ENCODE measurements around the gene IL18. TPM values are rescaled to one million over a fixed set of nuclear protein-coding genes. Genes with fewer than 3 reads are reported as not detected.

IL18 gene
- total RNA-seq = 4.1 and 5.2 TPM in 2 replicates

DNA sequence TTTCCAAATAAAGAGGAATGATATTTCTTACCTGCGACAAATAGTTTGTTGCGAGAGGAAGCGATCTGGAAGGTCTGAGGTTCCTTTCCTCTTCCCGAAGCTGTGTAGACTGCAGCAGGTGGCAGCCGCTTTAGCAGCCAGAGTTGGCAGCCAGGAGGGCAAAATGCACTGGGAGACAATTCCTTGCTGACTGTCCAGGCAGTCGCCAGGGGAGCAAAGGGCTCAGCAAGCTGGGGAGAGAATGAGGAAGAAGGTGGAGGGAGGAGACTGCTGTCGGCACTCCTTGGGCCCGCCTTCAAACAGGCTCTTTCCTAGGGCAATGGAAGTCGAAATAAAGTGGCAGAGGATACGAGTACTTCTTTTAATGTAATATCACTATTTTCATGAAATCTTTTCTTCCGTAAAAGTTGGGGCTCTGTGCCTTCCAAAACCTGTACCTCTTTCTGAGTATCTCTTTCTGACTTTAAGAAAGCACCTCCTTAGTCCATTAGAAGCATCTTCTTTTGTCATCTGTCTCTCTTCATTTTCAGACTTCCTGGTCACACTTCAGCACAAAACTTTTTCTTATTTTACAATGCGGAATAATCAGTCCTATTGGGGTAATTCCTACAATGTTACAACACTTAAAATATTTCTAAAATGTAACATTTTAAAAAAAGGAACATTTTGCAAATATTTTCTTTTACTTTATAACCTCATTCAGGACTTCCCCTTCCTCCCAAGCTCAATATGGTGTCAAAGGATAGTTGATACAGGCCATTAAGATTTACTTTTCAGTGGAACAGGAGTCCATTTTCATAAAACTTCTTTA lies at the start of gene IL18:
TSS of gene IL18 (minus strand) at position 220 of the 811 bp plus-strand sequence. CDS start 9,041 bp downstream, outside the sequence.

DNA sequence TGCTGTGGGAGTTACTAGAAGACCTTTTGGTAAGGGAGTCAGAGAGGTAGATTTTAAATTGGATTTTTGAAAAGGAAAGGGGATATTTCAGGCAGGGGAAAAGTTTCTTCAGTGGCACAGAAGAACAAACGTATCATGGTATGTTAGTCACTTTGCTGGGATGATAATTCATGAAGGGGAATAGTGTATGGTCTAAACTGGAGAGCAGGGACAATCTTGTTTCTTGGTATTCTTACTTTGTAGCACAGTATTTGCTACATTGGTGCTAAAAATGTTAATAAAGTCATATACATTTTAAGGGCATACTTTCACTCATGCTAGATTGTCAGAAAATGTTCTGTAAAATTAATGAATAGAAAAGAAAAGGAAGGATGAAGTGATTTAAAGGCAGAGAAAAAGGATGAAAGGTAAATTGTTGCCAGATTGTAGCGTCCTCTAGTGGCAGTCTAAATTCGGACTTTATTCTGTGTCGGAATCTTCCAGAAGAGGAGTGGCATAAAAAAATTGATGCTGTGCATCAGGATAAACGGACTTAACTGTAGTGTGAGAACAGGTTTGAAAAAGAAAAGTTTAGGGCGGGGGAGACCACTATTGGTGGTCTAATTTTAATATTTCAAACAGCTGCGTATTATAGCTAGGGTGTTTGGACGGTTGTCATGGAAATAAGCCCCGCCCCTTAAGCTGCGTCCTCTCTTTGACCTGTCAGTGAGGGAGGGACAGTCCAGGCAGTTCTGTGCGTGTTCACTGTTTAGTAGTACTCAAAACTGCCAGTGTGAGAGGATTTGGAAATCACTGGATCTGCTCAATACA lies 11.1 kb upstream of the IL18 start, which contains the start of gene BCO2:
TSS of gene BCO2 (plus strand) at position 724 of the 810 bp plus-strand sequence. CDS start 90 bp downstream, outside the sequence.

DNA sequence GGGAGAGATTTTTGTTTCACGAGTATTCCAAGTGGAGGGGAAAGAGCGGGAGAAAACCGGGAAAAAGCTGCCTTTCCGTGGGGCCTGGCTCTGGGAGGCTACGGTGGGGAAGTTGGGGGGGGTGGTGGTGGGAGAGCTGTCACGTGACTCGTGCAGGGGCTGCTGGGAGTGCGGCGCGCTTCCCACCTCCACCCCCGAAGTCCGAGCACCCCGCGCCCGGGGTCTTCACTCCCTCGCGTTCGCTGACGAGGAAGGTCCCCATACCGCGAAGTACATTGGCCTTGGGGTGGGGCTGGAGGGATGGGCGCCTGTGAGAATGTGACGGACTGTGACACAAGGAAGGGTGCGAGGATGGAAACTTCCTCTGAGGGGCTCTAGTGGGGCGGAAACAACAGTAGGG lies 3.3 kb upstream of the IL18 start, which contains the start of gene TEX12:
TSS of gene TEX12 (plus strand) at position 228 of the 400 bp plus-strand sequence. CDS start 1,897 bp downstream, outside the sequence.

Other genes with a start within 250 kb of the IL18 start
- 2.0 TPM in 1 of 2 replicates, not detected in the other for gene C11orf52, start 245.2 kb downstream of the IL18 start, total RNA-seq
- 8.9 and 14.1 TPM in 2 replicates for gene DIXDC1, start 226.8 kb downstream of the IL18 start, total RNA-seq
- 15.1 and 23.5 TPM in 2 replicates for gene DLAT, start 138.7 kb downstream of the IL18 start, total RNA-seq
- gene PIH1D2, start 90.1 kb downstream of the IL18 start, total RNA-seq = 2.0 TPM in 1 of 2 replicates, not detected in the other
- gene NKAPD1, start 89.8 kb downstream of the IL18 start, total RNA-seq = 11.1 and 59.2 TPM in 2 replicates
- 53.7 and 57.0 TPM in 2 replicates for gene TIMM8B, start 77.3 kb downstream of the IL18 start, total RNA-seq
- 77.8 and 92.3 TPM in 2 replicates for gene SDHD, start 77.2 kb downstream of the IL18 start, total RNA-seq
- not detected in 2 replicates for gene TEX12, start 3.3 kb upstream of the IL18 start, total RNA-seq
- gene BCO2, start 11.4 kb upstream of the IL18 start, total RNA-seq = 1.2 and 2.9 TPM in 2 replicates
- 23.2 and 27.8 TPM in 2 replicates for gene PTS, start 62.3 kb upstream of the IL18 start, total RNA-seq
- gene PLET1, start 96.8 kb upstream of the IL18 start, total RNA-seq = not detected in 2 replicates